ENCODE results near the gene CLSTN2.

CLSTN2 gene

DNA sequence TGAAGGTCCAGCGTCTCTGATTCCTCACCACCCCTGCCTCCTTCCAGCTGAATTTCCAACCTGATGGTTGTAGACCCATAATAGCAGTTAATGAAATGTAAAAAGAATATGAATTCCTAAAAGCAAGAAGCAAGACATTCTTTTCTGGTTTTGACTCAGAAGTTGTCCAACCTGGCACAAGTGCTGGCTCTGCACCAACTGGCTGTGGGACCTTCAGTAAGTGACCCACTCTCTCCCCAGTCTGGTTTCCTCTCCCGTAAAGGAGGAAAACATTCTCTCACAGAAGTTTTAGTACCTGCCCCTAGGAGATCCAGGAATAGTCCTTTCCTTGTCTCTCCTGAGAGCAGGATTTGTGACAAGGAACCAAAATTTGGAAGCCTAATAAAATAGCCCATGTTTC, 506.0 kb downstream of the CLSTN2 start:
- Histone ChIP-seq H3K27me3 (no peaks in the 10 kb centered on the region), H3K9ac (no peak overlapping the region), H3K9me3 (replicated peaks in 1 of 11) (no peaks in the 10 kb centered on the region), H3K27ac (no peak overlapping the region), H3K4me3 (no peak overlapping the region), H3K36me3 (no peaks in the 10 kb centered on the region), H4K20me1 (no peaks in the 10 kb centered on the region), H3K4me1 (no peaks in the 10 kb centered on the region), H3K4me2 (no peak overlapping the region)
- TF ChIP-seq Cebpa-rat (IDR thresholded peaks at IDR 0.05) = no peak

DNA sequence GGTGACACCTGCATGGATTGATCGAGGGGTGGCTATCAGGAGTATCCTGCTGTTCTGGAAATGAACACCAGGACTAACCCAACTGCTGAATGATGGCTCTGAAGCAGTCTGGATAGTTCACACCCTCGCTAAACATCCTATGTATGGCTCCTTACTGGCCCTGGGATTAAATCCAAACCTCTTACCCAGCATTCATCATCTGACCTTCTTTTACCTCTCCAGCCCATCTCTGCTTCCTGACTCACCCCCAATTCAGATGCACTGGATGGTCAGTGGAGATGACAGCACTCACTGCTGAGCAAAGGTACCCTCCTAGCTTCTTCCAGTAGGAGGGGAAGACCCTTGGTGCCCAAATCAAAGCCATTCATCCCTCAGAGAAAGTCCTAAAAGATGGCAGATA, 507.6 kb downstream of the CLSTN2 start:
- no peak for TF ChIP-seq Cebpa-rat (IDR thresholded peaks at IDR 0.05)
- no peaks in the 10 kb centered on the region for H3K4me1 ChIP-seq
- no peak overlapping the region for H3K4me2 ChIP-seq
- H3K36me3 ChIP-seq = no peaks in the 10 kb centered on the region
- no peaks in the 10 kb centered on the region for H3K9me3 ChIP-seq (replicated peaks in 1 of 11)
- H3K4me3 ChIP-seq = no peak overlapping the region
- H3K9ac ChIP-seq = no peak overlapping the region
- H3K27ac ChIP-seq = no peak overlapping the region
- no peaks in the 10 kb centered on the region for H3K27me3 ChIP-seq
- H4K20me1 ChIP-seq = no peaks in the 10 kb centered on the region

- no peaks in the 10 kb centered on the region for H3K4me1 ChIP-seq
- H4K20me1 ChIP-seq = no peaks in the 10 kb centered on the region
- H3K27ac ChIP-seq = no peak overlapping the region
- no peak overlapping the region for H3K9ac ChIP-seq
- no peaks in the 10 kb centered on the region for H3K27me3 ChIP-seq
- H3K4me2 ChIP-seq = no peak overlapping the region
- no peaks in the 10 kb centered on the region for H3K9me3 ChIP-seq (replicated peaks in 1 of 11)
- H3K36me3 ChIP-seq = no peaks in the 10 kb centered on the region
- TF ChIP-seq Cebpa-rat (IDR thresholded peaks at IDR 0.05) = no peak
- no peak overlapping the region for H3K4me3 ChIP-seq
Observed at GRCh38 chr3:140443073-140443472, 508.1 kb downstream of the CLSTN2 start.

- Histone ChIP-seq H3K27me3 (no peaks in the 10 kb centered on the region), H3K4me1 (no peaks in the 10 kb centered on the region), H3K4me2 (no peak overlapping the region), H3K27ac (no peak overlapping the region), H3K36me3 (no peaks in the 10 kb centered on the region), H3K9ac (no peak overlapping the region), H4K20me1 (no peaks in the 10 kb centered on the region), H3K4me3 (no peak overlapping the region), H3K9me3 (replicated peaks in 1 of 11) (no peaks in the 10 kb centered on the region)
- no peak for TF ChIP-seq Cebpa-rat (IDR thresholded peaks at IDR 0.05)
Observed at GRCh38 chr3:140443806-140444205, 508.8 kb downstream of the CLSTN2 start.

GRCh38 chr3:140446734-140447133, 511.7 kb downstream of the CLSTN2 start:
- H3K4me1 ChIP-seq = no peaks in the 10 kb centered on the region
- H3K4me3 ChIP-seq = no peak overlapping the region
- H3K36me3 ChIP-seq = no peaks in the 10 kb centered on the region
- no peaks in the 10 kb centered on the region for H3K27me3 ChIP-seq
- H4K20me1 ChIP-seq = no peaks in the 10 kb centered on the region
- no peak overlapping the region for H3K9ac ChIP-seq
- H3K27ac ChIP-seq = no peak overlapping the region
- no peak overlapping the region for H3K4me2 ChIP-seq
- no peaks in the 10 kb centered on the region for H3K9me3 ChIP-seq (replicated peaks in 1 of 11)
- no peak for TF ChIP-seq Cebpa-rat (IDR thresholded peaks at IDR 0.05)

DNA sequence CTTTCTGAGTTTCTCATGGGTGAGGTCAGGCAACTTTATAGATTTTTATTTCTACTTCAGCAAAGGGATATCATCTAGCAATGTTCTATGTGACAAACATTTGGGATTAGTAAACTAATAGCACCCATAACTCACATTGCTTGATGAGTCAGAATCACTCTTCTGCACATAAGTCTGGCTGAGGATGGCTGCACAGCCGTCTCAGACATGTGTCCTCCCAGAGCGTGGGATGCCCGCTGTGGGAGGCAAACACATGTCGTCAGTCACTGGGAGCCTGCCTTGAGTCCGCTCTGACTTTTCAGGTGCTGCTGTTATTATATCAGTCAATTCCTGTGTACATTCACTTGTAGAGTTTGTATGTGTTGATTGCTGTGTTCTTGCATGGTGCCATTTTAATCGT, 512.2 kb downstream of the CLSTN2 start:
- H3K4me1 ChIP-seq = no peaks in the 10 kb centered on the region
- no peaks in the 10 kb centered on the region for H3K36me3 ChIP-seq
- no peak overlapping the region for H3K4me2 ChIP-seq
- H4K20me1 ChIP-seq = no peaks in the 10 kb centered on the region
- TF ChIP-seq Cebpa-rat (IDR thresholded peaks at IDR 0.05) = no peak
- H3K9me3 ChIP-seq (replicated peaks in 1 of 11) = no peaks in the 10 kb centered on the region
- H3K4me3 ChIP-seq = no peak overlapping the region
- no peak overlapping the region for H3K27ac ChIP-seq
- H3K9ac ChIP-seq = no peak overlapping the region
- no peaks in the 10 kb centered on the region for H3K27me3 ChIP-seq

DNA sequence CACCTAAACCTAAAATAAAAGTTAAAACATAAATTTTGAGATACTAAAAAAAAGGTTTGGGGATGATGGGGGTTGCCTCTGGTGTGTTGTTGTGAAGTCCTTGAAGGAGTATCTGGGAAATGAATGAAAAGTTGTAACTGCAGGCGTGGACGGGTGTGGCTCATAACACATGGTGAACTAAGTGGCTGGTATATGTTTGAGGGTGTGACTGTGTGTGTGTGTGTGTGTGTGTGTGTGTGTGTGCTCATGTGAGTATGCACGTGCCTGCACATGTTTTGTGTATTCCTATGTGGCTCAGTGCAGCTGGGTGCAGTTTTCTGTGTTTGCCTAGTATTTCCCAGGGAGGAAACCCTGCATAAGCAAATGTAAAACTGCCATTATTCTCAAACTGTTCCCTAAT, 513.0 kb downstream of the CLSTN2 start:
- Histone ChIP-seq H3K27ac (no peak overlapping the region), H3K9ac (no peak overlapping the region)

DNA sequence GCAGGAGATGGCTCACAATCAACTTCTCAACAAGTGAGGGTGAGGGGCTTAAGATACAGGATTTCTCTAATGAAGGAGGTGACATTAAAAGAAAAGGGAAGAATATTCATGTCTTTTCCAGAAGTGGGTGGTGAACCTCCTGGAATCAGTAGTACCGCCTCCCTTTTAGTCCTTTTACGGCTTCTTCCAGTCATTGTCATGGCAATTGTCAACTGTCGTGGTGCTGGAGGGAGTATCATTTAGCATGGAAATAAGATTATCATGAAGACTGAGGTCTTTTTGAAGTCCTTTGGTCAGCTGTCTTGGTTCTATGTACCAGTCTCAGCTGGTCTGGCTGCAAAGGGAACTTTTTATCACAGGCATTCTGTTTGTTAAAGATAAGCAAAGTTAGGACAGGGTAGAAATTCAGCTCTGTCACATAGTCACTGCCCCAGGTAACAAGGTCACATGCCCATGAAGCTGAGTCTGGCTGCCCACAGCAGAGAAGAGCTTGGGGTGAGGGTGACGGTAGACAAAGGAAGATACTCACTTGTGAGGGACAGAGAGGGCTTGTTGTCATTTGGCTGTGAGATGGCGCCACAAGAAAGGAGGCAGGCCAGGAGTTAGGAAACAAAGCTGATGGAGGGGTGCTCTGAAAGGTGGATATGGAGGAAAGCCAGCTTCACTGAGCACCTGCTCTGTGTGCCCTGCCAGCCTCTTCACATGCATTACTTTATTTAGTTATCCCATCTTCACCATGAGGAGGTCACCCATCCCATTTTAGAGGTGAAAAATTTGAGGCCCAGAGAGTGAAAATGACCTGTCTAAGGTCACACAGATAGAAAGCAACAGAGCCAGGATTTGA, 514.6 kb downstream of the CLSTN2 start:
- Histone ChIP-seq H3K27me3 (no peaks in the 10 kb centered on the region), H4K20me1 (no peaks in the 10 kb centered on the region), H3K27ac (no peak overlapping the region), H3K4me2 (no peak overlapping the region), H3K4me1 (no peaks in the 10 kb centered on the region), H3K36me3 (no peaks in the 10 kb centered on the region), H3K9me3 (replicated peaks in 1 of 11) (no peaks in the 10 kb centered on the region), H3K9ac (no peak overlapping the region), H3K4me3 (no peak overlapping the region)
- TF ChIP-seq Cebpa-rat (IDR thresholded peaks at IDR 0.05) = no peak

More for the DNA sequence above, 513.0 kb downstream of the CLSTN2 start:
- no peak for TF ChIP-seq Cebpa-rat (IDR thresholded peaks at IDR 0.05)
- H3K4me3 ChIP-seq = no peak overlapping the region
- H3K36me3 ChIP-seq = no peaks in the 10 kb centered on the region
- no peaks in the 10 kb centered on the region for H3K27me3 ChIP-seq
- no peaks in the 10 kb centered on the region for H3K9me3 ChIP-seq (replicated peaks in 1 of 11)
- no peak overlapping the region for H3K4me2 ChIP-seq
- no peaks in the 10 kb centered on the region for H4K20me1 ChIP-seq
- no peaks in the 10 kb centered on the region for H3K4me1 ChIP-seq

DNA sequence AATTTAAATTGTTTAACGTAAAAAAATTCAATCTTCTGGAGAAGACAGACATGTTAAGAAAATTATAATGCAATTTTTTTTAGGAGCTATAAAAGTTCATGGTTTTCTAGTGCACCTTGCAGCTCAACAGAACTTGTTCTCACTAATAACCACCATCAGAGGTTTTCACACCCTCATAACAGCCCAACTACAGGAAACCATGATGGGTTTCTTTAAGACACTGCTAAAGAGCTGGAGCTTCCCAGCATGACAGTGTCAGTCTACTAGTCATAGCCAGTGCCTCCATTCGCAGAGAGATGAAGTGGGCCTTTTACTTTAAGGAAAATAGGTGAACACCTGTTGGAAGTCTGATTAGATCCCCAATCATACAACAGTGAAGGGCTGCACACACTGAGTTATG, 518.8 kb downstream of the CLSTN2 start:
- TF ChIP-seq Cebpa-rat (IDR thresholded peaks at IDR 0.05) = no peak
- Histone ChIP-seq H3K9ac (no peak overlapping the region), H4K20me1 (no peaks in the 10 kb centered on the region), H3K9me3 (replicated peaks in 1 of 11) (no peaks in the 10 kb centered on the region), H3K4me2 (no peak overlapping the region), H3K27ac (no peak overlapping the region), H3K27me3 (no peaks in the 10 kb centered on the region), H3K4me1 (no peaks in the 10 kb centered on the region; a peak in 1 of 20 replicates), H3K36me3 (no peaks in the 10 kb centered on the region), H3K4me3 (no peak overlapping the region)

DNA sequence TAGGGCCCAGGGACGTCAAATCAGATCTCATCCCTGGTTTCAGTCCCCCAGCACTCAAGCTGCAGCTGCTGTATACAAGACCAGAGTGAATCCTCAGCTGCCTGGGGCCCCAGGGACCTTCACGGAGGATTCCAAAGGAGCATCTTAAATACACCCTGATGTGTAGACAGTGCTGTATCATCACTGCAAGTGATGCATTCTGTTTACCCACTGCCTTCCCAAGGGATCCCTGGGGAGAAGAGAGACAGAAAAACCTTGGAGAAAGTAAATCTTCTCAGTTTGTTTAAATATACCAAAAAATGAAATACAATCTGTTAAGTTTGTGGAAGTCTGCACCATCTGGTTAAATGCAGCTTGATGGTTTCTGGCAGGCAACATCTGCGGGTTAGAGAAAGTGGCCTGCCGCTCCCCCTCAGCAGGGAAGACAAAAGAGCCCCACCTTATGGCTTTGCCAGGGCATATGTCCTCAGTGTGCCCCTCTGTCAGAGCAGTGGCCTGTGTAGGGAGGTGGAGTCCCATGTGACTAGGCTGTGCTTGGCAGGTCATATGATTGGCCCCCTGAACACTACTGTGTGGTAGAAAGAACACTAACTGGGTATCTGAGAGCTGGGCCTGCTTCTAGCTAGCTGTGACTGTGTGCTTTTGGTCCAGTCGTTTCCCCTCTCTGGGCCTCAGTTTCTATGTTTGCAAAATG, 520.7 kb downstream of the CLSTN2 start:
- H3K36me3 ChIP-seq = no peaks in the 10 kb centered on the region
- H3K9me3 ChIP-seq (replicated peaks in 1 of 11) = no peaks in the 10 kb centered on the region
- H3K27me3 ChIP-seq = no peaks in the 10 kb centered on the region
- H3K4me2 ChIP-seq = no peak overlapping the region
- H3K9ac ChIP-seq = no peak overlapping the region
- no peaks in the 10 kb centered on the region for H4K20me1 ChIP-seq
- no peak overlapping the region for H3K27ac ChIP-seq
- H3K4me1 ChIP-seq = no peaks in the 10 kb centered on the region; a peak in 1 of 20 replicates
- no peak for TF ChIP-seq Cebpa-rat (IDR thresholded peaks at IDR 0.05)
- no peak overlapping the region for H3K4me3 ChIP-seq
